H9 (cell line): ENCODE measurements around the gene TMEM242. TPM values are rescaled to one million over a fixed set of nuclear protein-coding genes. Genes with fewer than 3 reads are reported as not detected.

ENCODE experiments used
- DNase-seq: peaks from one replicate; pipeline ENCODE4 v3.0.0-alpha.2; 2017
- H2AFZ ChIP-seq: one replicate; pipeline ENCODE4 v1.6.1; 2013; ENCODE audit warnings: mild to moderate bottlenecking, low read length, control low read depth, moderate library complexity
- H2AK5ac ChIP-seq: 2 replicates; pipeline ENCODE4 v1.6.1; 2013; ENCODE audit warnings: low read length, control low read depth, mixed read lengths; ENCODE audit not compliant: insufficient read length
- H2BK120ac ChIP-seq: one replicate; pipeline ENCODE4 v1.6.1; 2013; ENCODE audit warnings: low read depth, mild to moderate bottlenecking, low read length, control low read depth, inconsistent platforms; ENCODE audit not compliant: poor library complexity, severe bottlenecking
- H2BK12ac ChIP-seq: 2 replicates; pipeline ENCODE4 v1.6.1; 2013; ENCODE audit warnings: low read length, control low read depth, mixed read lengths, low read depth; ENCODE audit not compliant: insufficient read length
- H2BK15ac ChIP-seq: 2 replicates; pipeline ENCODE4 v1.6.1; 2013; ENCODE audit warnings: low read depth, low read length, control low read depth
- H2BK20ac ChIP-seq: one replicate; pipeline ENCODE4 v1.6.1; 2013; ENCODE audit warnings: low read depth, mild to moderate bottlenecking, low read length, control low read depth, inconsistent platforms; ENCODE audit not compliant: poor library complexity, severe bottlenecking
- H2BK5ac ChIP-seq: 2 replicates; pipeline ENCODE4 v1.6.1; 2013; ENCODE audit warnings: low read length, control low read depth, mixed read lengths; ENCODE audit not compliant: insufficient read length
- H3K14ac ChIP-seq: 2 replicates; pipeline ENCODE4 v1.6.1; 2013; ENCODE audit warnings: low read length, control low read depth; ENCODE audit not compliant: insufficient read depth
- H3K18ac ChIP-seq: 2 replicates; pipeline ENCODE4 v1.6.1; 2013; ENCODE audit warnings: low read depth, mild to moderate bottlenecking, mixed read lengths, low read length, control low read depth; ENCODE audit not compliant: insufficient read length
- H3K23ac ChIP-seq: 2 replicates; pipeline ENCODE4 v1.6.1; 2013; ENCODE audit warnings: low read length, control low read depth, mixed read lengths, low read depth; ENCODE audit not compliant: insufficient read length
- H3K23me2 ChIP-seq: 2 replicates; pipeline ENCODE4 v1.6.1; 2013; ENCODE audit warnings: low read depth, mild to moderate bottlenecking, mixed read lengths, low read length, control low read depth; ENCODE audit not compliant: insufficient read length, poor library complexity, severe bottlenecking
- H3K27ac ChIP-seq: 2 replicates; pipeline ENCODE4 v1.5.1; 2013; ENCODE audit warnings: low read length, control low read depth, mixed read lengths, low read depth; ENCODE audit not compliant: insufficient read length
- H3K27me3 ChIP-seq: 2 replicates; pipeline ENCODE4 v1.6.1; 2013; ENCODE audit warnings: low read length, control low read depth, inconsistent platforms; ENCODE audit not compliant: insufficient read depth
- H3K4ac ChIP-seq: 2 replicates; pipeline ENCODE4 v1.6.1; 2013; ENCODE audit warnings: low read depth, mild to moderate bottlenecking, control low read depth, inconsistent platforms, low read length, moderate library complexity
- H3K4me1 ChIP-seq: 2 replicates; pipeline ENCODE4 v1.6.1; 2013; ENCODE audit warnings: low read length, control low read depth, inconsistent platforms; ENCODE audit not compliant: insufficient read depth
- H3K4me2 ChIP-seq: 2 replicates; pipeline ENCODE4 v1.6.1; 2013; ENCODE audit warnings: low read length, control low read depth, mixed read lengths; ENCODE audit not compliant: insufficient read length, insufficient read depth
- H3K56ac ChIP-seq: 2 replicates; pipeline ENCODE4 v1.6.1; 2013; ENCODE audit warnings: low read depth, mild to moderate bottlenecking, mixed read lengths, low read length, control low read depth; ENCODE audit not compliant: insufficient read length
- H3K79me1 ChIP-seq: 2 replicates; pipeline ENCODE4 v1.6.1; 2013; ENCODE audit warnings: low read depth, mild to moderate bottlenecking, moderate library complexity, low read length, control low read depth, inconsistent platforms; ENCODE audit not compliant: insufficient read depth, poor library complexity, severe bottlenecking
- H3K79me2 ChIP-seq: 2 replicates; pipeline ENCODE4 v1.6.1; 2013; ENCODE audit warnings: low read length, control low read depth, inconsistent platforms; ENCODE audit not compliant: insufficient read depth
- H3K9ac ChIP-seq: 2 replicates; pipeline ENCODE4 v1.6.1; 2013; ENCODE audit warnings: low read length, control low read depth, mixed read lengths; ENCODE audit not compliant: insufficient read length; ENCODE audit errors: extremely low read depth
- H3K9me3 ChIP-seq: one replicate; pipeline ENCODE4 v1.6.1; 2013; ENCODE audit warnings: low read depth, low read length, inconsistent platforms; ENCODE audit not compliant: control insufficient read depth
- H3T11ph ChIP-seq: one replicate; pipeline ENCODE4 v1.6.1; 2013; ENCODE audit warnings: mild to moderate bottlenecking, low read length, control low read depth, inconsistent platforms
- H4K20me1 ChIP-seq: one replicate; pipeline ENCODE4 v1.6.1; 2013; ENCODE audit not compliant: control insufficient read depth, insufficient read length, insufficient read depth
- H4K5ac ChIP-seq: 2 replicates; pipeline ENCODE4 v1.6.1; 2013; ENCODE audit warnings: low read depth, mild to moderate bottlenecking, mixed read lengths, low read length, control low read depth; ENCODE audit not compliant: insufficient read length
- H4K8ac ChIP-seq: replicated peaks from 2 replicates; pipeline ENCODE4 v1.6.1; 2013; ENCODE audit warnings: low read length, control low read depth, mixed read lengths, low read depth; ENCODE audit not compliant: insufficient read length
- H4K91ac ChIP-seq: 2 replicates; pipeline ENCODE4 v1.6.1; 2013; ENCODE audit warnings: low read depth, mild to moderate bottlenecking, moderate library complexity, mixed read lengths, low read length, control low read depth; ENCODE audit not compliant: insufficient read length
- H3K27ac Mint-ChIP-seq, 3 experiments: 2 replicates in 2 of 3; 3 replicates in 1 of 3; pipeline ENCODE4 v1.8.0; 2020 to 2021; ENCODE audit warnings: mixed read lengths in 3 of 3, mild to moderate bottlenecking in 1 of 3, moderate library complexity in 1 of 3
- H3K27me3 Mint-ChIP-seq: 2 replicates; pipeline ENCODE4 v1.8.0; 2021; ENCODE audit warnings: low read depth, mild to moderate bottlenecking, moderate library complexity, mixed read lengths
- H3K36me3 Mint-ChIP-seq, 3 experiments: 2 replicates in 2 of 3; 3 replicates in 1 of 3; pipeline ENCODE4 v1.8.0; 2020 to 2021; ENCODE audit warnings: low read depth in 3 of 3, mixed read lengths in 3 of 3; ENCODE audit not compliant: insufficient read depth in 1 of 3
- H3K4me1 Mint-ChIP-seq, 2 experiments: 2 replicates each; pipeline ENCODE4 v1.8.0; 2020; ENCODE audit warnings: mixed read lengths in 2 of 2
- H3K4me3 Mint-ChIP-seq, 2 experiments: 2 replicates in 1 of 2; 3 replicates in 1 of 2; pipeline ENCODE4 v1.8.0; 2020 to 2021; ENCODE audit warnings: mild to moderate bottlenecking in 2 of 2, mixed read lengths in 2 of 2, moderate library complexity in 1 of 2
- H3K9me3 Mint-ChIP-seq, 2 experiments: 2 replicates in 1 of 2; 3 replicates in 1 of 2; pipeline ENCODE4 v1.8.0; 2020; ENCODE audit warnings: mild to moderate bottlenecking in 2 of 2, mixed read lengths in 2 of 2, moderate library complexity in 1 of 2
- CTCF ChIP-seq: fragments of 200-600 bp; sonication (generic); conservative IDR thresholded peaks from 3 replicates; pipeline ENCODE4 v1.8.0; 2021; ENCODE audit warnings: antibody characterized with exemption, mild to moderate bottlenecking
- WGBS: extraction: QIAGEN DNeasy Blood & Tissue Kit; methylation state at CpG from one replicate; pipeline ENCODE4 v1.1.7; 2013; ENCODE audit warnings: missing lambda C conversion rate, low lambda C conversion rate, mixed read lengths; ENCODE audit not compliant: insufficient read length; ENCODE audit errors: extremely low coverage; 5-methylcytosine and 5-hydroxymethylcytosine counted together
- total RNA-seq: library from RNA; stranded (reverse); gene quantifications from 2 replicates; pipeline ENCODE4 v1.2.1, GENCODE V29; 2021

Gene TMEM242
- total RNA-seq, 1 experiment from 2014 or later, result 10.5 TPM

DNA sequence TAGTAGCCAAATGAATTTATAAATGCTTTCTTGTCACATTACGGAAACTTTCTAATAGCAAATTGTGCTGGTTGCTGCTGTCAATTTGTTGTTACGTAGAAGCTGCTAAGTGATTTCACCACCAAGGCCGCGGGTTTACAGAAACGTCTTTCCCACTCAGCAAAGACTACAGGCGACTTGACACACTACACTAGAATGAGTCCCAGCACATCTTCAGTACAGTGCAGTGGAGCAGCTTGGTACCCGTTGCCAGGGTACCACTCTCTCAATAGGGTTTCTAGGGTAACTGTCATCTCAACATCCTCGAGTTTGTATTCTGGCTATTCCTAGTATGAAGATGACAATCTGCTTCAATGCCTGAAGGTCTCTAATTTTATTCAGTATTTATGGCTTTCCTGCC is 35.0 kb upstream of the TMEM242 start:
- H3K9me3 Mint-ChIP-seq, result no peaks in the 10 kb centered on the region

More for the DNA sequence above, 35.0 kb upstream of the TMEM242 start:
- no peaks in the 10 kb centered on the region for H3K27me3 Mint-ChIP-seq
- no peaks in the 10 kb centered on the region; the same call in 1 of the 2 replicates for H3K27me3 ChIP-seq
- no peaks in the 10 kb centered on the region for H3K4me1 Mint-ChIP-seq
- no peak overlapping the region for H3T11ph ChIP-seq
- H3K23me2 ChIP-seq, result no peaks in the 10 kb centered on the region
- no peak for TF ChIP-seq CTCF
- no peak overlapping the region for H3K4me3 Mint-ChIP-seq
- no peak overlapping the region for H2BK5ac ChIP-seq
- WGBS, result no CpG with 5 or more reads among the region's 8 CpGs
- H3K27ac ChIP-seq, result no peak overlapping the region
- no peak overlapping the region for H2BK15ac ChIP-seq
- H3K27ac Mint-ChIP-seq, result no peak overlapping the region
- H2AFZ ChIP-seq, result no peak overlapping the region
- no peak for DNase-seq
- H3K4ac ChIP-seq, result no peak overlapping the region
- no peak overlapping the region for H2AK5ac ChIP-seq
- no peak overlapping the region for H3K9ac ChIP-seq
- H4K5ac ChIP-seq, result no peak overlapping the region
- H3K56ac ChIP-seq, result no peak overlapping the region
- no peak overlapping the region for H3K14ac ChIP-seq
- no peaks in the 10 kb centered on the region for H3K79me1 ChIP-seq
- H3K4me2 ChIP-seq, result no peak overlapping the region
- H3K4me1 ChIP-seq, result no peaks in the 10 kb centered on the region
- no peak overlapping the region for H3K23ac ChIP-seq
- H3K36me3 Mint-ChIP-seq, result no peaks in the 10 kb centered on the region
- H4K8ac ChIP-seq, result no peak overlapping the region
- H4K20me1 ChIP-seq, result peaks cover 2% of the 10 kb centered on the region
- no peak overlapping the region for H4K91ac ChIP-seq
- H3K79me2 ChIP-seq, result no peaks in the 10 kb centered on the region
- no peak overlapping the region for H2BK120ac ChIP-seq
- no peak overlapping the region for H3K18ac ChIP-seq
- H3K9me3 ChIP-seq, result no peaks in the 10 kb centered on the region
- no peak overlapping the region for H2BK12ac ChIP-seq
- H2BK20ac ChIP-seq, result no peak overlapping the region
